ENCODE measurements around the gene MIB1. TPM values are rescaled to one million over a fixed set of nuclear protein-coding genes. Genes with fewer than 3 reads are reported as not detected.

MIB1 gene
- total and polyA plus RNA-seq, 9 of the 15 experiments (the other 6 are each of a cell fraction or from before 2014, with no cell fraction given): 7.2 to 43.8 (median 23.2) TPM

- TF ChIP-seq ZBTB5 (IDR thresholded peaks at IDR 0.05) (no peak), WHSC1 (IDR thresholded peaks at IDR 0.05; ENCODE audit: low read length) (no peak), ZNF217 (CRISPR knock-in tag; IDR thresholded peaks at IDR 0.05) (no peak), PBX2 (CRISPR knock-in tag; IDR thresholded peaks at IDR 0.05; ENCODE audit: low read depth) (no peak), PBX2 (tag; conservative IDR thresholded peaks at IDR 0.05; ENCODE audit: low read depth) (no peak), SMARCC2 (IDR thresholded peaks at IDR 0.05; ENCODE audit: low read depth) (no peak), ZNF507 (tag; conservative IDR thresholded peaks at IDR 0.05) (no peak), MCM2 (IDR thresholded peaks at IDR 0.05; ENCODE audit: low read depth) (no peak), TFAM (CRISPR knock-in tag; conservative IDR thresholded peaks at IDR 0.05) (no peak), CEBPG (CRISPR knock-in tag; IDR thresholded peaks at IDR 0.05) (peak; percentile 93), CEBPG (tag; conservative IDR thresholded peaks at IDR 0.05 in 1 of 2, IDR thresholded peaks at IDR 0.05 in 1 of 2) (peak; percentile 89 to 97), HDAC6 (IDR thresholded peaks at IDR 0.05; ENCODE audit: low read depth, low read length) (no peak), EGR1 (conservative IDR thresholded peaks at IDR 0.05) (peak; percentile 81), ZFP1 (CRISPR knock-in tag; IDR thresholded peaks at IDR 0.05) (no peak), ZBTB34 (CRISPR knock-in tag; IDR thresholded peaks at IDR 0.05) (no peak), ZBTB1 (CRISPR knock-in tag; IDR thresholded peaks at IDR 0.05; ENCODE audit: borderline replicate concordance, low read depth) (no peak), FOXK1 (CRISPR knock-in tag; IDR thresholded peaks at IDR 0.05; ENCODE audit: borderline replicate concordance) (no peak), SAFB (IDR thresholded peaks at IDR 0.05; ENCODE audit: borderline replicate concordance, low read depth, low read length) (no peak), IRF9 (tag; IDR thresholded peaks at IDR 0.05) (no peak), CTBP1 (IDR thresholded peaks at IDR 0.05; ENCODE audit: borderline replicate concordance) (peak; percentile 71), PCBP2 (IDR thresholded peaks at IDR 0.05; ENCODE audit: low read depth, low read length, poor library complexity, severe bottlenecking) (no peak), ZNF146 (CRISPR knock-in tag; IDR thresholded peaks at IDR 0.05; ENCODE audit: unreplicated experiment) (no peak)
Observed at GRCh38 chr18:21740538-21741311, at the start of gene MIB1 (continued).
